Astrocyte of the spinal cord (primary cell): ENCODE results near the gene CLDN6.

Experiments used
- DNase-seq: peaks from one replicate; pipeline ENCODE4 v3.0.0; 2011; ENCODE audit warnings: low read depth, low spot score
- H3K4me3 ChIP-seq: 2 replicates; pipeline ENCODE4 v1.5.1; 2011; ENCODE audit warnings: low read depth, mild to moderate bottlenecking, low read length, moderate library complexity
- in situ Hi-C: cut with HindIII; loops from 2 replicates; pipeline ENCODE4 v1.10.0; 2017; ENCODE audit warnings: low sequenced_read_pairs
- TF ChIP-seq, protein P1 (sequence below): IDR thresholded peaks from 2 replicates; pipeline ENCODE4 v1.5.1; 2012; ENCODE audit warnings: low read depth, mild to moderate bottlenecking, low read length, inconsistent platforms

The CLDN6 gene, protein sequence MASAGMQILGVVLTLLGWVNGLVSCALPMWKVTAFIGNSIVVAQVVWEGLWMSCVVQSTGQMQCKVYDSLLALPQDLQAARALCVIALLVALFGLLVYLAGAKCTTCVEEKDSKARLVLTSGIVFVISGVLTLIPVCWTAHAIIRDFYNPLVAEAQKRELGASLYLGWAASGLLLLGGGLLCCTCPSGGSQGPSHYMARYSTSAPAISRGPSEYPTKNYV

DNA sequence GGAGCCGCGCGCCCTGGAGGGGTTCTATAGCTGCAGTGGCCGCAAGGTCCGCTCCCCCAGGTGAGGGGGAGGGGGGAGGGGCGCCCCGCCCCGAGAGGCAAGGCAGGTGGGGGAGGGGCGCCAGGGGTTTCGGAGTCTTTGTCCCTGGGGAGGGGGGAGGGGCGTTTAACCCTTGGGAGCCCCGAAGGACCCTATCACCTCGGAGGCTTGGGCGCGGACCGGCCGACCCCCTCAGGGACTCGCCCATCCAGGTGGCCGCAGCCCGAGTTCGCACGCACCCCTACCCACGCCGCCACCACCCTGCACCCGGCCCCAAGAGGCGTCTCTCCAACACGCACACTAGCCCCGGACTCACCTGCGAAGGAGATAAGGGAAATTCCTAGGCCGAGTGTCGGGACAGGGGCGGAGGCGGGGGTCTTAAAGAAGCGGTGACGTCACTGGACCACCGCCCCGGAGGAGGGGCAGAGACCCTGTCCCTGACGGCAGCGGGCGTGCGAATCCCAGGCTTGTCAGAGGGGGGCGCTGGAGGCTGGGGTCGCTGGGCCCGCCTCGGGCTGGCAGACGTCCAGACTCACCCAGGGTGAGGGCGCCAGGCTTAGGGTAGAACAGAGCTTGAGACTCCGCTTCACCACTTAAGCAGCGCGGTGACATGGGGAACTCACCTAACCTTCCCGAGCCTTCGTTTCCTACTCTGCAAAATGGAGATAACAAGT, at the start of gene CLDN6:
CLDN6 (minus strand) TSS at position 390 of the 713 bp plus-strand sequence. CDS start 2,162 bp downstream, outside the sequence.
- no peak for DNase-seq
- in situ Hi-C loops, result no loop called here
- H3K4me3 ChIP-seq, result no peak within 1 kb of the TSS
- TF ChIP-seq, protein P1, sequence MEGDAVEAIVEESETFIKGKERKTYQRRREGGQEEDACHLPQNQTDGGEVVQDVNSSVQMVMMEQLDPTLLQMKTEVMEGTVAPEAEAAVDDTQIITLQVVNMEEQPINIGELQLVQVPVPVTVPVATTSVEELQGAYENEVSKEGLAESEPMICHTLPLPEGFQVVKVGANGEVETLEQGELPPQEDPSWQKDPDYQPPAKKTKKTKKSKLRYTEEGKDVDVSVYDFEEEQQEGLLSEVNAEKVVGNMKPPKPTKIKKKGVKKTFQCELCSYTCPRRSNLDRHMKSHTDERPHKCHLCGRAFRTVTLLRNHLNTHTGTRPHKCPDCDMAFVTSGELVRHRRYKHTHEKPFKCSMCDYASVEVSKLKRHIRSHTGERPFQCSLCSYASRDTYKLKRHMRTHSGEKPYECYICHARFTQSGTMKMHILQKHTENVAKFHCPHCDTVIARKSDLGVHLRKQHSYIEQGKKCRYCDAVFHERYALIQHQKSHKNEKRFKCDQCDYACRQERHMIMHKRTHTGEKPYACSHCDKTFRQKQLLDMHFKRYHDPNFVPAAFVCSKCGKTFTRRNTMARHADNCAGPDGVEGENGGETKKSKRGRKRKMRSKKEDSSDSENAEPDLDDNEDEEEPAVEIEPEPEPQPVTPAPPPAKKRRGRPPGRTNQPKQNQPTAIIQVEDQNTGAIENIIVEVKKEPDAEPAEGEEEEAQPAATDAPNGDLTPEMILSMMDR, result peak; percentile 46

DNA sequence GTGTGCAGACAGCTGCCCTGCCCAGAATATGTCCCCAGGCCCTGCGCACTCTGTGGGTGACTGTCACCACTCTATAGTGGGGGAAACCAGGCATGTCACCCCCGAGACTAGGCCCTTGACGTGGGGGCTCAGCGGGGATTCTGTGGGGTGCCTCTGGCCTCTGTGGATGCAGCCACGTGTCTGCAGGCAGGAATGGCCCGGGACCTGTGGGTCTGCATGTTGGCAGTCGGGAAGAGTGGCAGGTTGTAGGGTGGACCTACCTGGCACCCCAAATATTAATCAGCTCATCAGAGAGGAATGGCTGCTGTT, 48.4 kb upstream of the CLDN6 start:
- DNase-seq, result no peak
- no peak overlapping the region for H3K4me3 ChIP-seq
- in situ Hi-C loops, result no loop called here
- TF ChIP-seq, protein P1, result no peak

DNA sequence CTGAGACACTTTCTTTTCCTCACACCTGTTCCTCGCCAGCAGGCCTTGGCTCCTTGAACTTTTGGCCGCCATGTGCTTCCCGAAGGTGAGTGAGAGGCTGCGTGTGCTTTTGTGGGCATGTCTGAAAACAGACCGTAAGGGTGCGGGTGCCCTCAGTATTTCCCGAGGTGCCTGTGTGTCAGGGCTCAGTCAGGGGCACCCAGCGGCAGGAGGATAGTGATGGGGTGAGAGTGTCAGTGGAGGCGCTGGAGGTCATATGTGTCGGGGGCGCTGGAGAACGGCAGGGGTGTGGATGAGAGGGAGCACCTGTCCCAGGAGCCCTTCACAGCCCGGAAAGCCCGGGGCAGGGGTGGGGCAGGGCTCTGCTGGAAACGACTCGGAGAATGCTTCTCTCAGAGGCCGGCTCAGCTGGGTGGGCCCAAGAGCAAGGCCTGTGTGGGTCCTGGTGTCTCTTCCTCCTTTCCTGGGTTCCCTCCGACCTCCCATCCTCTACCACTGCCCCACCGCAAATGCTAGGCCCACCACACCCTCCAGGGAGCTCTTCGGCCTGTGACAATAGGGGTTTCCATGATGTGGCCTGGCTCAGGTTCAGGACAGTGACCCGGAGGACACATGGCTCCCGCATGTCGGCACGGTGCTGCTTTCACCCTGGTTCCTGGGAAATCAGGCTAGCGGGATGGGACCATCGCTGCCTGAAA, 47.9 kb upstream of the CLDN6 start:
- DNase-seq, result no peak
- H3K4me3 ChIP-seq, result no peak overlapping the region
- TF ChIP-seq, protein P1, result no peak
- in situ Hi-C loops, result no loop called here

DNA sequence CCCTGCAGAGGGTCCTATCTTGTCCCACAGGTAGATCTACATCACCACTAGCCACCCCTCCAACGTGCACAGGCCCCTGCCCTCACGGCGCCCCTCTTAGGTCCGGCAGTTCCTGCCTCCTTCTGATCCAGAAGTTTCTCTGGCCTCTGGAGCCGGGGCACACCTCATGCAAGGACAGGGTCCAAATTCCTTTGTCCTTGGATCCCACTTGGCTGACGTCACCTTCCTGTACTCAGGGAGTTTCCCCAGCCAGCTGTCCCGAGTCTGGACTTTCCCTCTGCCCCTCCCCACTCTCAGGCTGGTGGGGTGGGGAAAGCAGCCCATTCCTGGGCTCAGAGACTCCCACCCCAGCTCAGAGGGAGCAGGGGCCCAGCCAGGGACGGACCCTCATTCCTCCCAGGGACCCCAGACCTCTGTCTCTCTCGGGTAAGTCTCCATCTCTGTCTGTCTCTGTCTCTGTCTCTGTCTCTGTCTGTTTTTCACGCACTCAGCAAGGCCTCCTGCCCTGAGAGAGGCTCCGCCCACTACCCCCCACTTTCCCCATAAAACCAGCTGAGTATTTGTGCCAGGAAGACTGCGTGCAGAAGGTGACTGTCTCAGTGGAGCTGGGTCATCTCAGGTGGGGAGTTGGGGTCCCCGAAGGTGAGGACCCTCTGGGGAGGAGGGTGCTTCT, 47.2 kb upstream of the CLDN6 start, which contains the start of gene IL32:
IL32 (plus strand) TSS at position 572 of the 673 bp plus-strand sequence. CDS start 172 bp downstream, outside the sequence.
- H3K4me3 ChIP-seq, result no peak within 1 kb of the TSS
- peak; percentile 61 for DNase-seq
- in situ Hi-C loops, result no loop called here

DNA sequence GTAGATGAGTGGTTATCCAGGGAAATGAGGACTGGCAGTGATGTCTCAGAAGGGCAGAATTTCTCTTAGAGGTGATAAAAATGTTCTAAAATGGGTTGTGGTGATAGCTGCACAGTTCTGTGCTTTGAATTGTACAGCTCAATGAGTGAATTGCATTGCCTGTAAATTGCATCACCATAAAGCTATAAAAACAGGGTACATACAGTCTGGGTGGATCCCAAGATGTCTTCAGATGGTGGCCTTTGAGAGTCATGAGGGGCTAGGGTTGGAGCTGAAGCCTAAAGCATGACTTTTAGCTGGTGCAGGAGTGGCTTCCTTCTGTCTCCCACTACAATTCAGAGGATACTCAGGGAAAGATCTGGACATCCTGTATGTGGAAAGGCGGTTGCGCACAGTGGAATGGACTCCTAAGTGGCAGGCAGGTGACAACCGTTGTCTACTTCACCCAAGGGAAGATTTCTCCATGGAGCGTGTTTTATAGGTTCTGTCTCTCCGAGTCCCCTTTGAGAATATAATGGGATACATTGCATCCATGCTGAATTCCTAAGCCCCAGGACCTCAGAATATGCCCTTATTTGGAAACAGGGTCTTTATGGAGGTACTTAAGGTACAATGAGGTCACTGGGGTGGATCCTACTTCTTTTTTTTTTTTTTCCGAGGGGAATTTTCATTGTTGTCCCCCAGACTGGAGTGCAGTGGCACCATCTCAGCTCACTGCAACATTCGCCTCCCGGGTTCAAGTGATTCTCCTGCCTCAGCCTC, 45.8 kb upstream of the CLDN6 start:
- DNase-seq, result no peak
- in situ Hi-C loops, result no loop called here
- TF ChIP-seq, protein P1, result no peak
- H3K4me3 ChIP-seq, result no peak overlapping the region

More for the DNA sequence above, 47.2 kb upstream of the CLDN6 start, which contains the start of gene IL32:
- TF ChIP-seq, protein P1, result no peak

DNA sequence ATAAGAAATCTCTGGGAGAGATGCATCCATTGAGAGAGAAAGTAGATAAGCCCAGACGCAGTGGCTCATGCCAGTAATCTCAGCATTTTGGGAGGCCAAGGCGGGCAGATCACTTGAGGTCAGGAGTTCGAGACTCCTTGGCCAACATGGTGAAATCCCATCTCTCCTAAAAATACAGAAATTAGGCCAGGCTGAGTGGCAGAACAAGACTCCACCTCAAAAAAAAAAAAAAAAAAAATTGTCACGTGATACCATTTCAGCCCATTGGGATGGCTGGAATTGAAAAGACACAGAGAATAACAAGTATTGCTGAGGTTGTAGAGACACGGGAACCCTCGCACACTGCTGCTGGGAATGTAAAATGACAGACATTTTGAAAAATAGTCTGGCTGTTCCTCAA, 44.6 kb upstream of the CLDN6 start:
- in situ Hi-C loops, result no loop called here

More for the DNA sequence above, 44.6 kb upstream of the CLDN6 start:
- no peak overlapping the region for H3K4me3 ChIP-seq
- TF ChIP-seq, protein P1, result no peak
- DNase-seq, result no peak
